Activated CD8-positive, alpha-beta memory T cell treated with anti-CD3 and anti-CD28 coated beads for 36 hours (primary cell): ENCODE data around the gene F2. TPM values are rescaled to one million over a fixed set of nuclear protein-coding genes. Genes with fewer than 3 reads are reported as not detected.

Experiments used
- CTCF ChIA-PET: fragments of 350-600 bp; sonication (Branson Sonifier 250); formaldehyde crosslinking; loops from one replicate; lab custom pipeline; 2021; ENCODE audit warnings: antibody characterized with exemption; lab: Charles Lee
- POLR2A ChIA-PET: fragments of 350-600 bp; sonication (Branson Sonifier 250); formaldehyde crosslinking; loops from one replicate; lab custom pipeline; 2021; ENCODE audit warnings: antibody characterized with exemption; lab: Charles Lee
- total RNA-seq, 2 experiments: library from RNA; stranded (reverse); gene quantifications; one replicate each; pipeline ENCODE4 v1.2.3, GENCODE V29; 2021

F2 gene
- total RNA-seq, 2 experiments from 2014 or later, result not detected

DNA sequence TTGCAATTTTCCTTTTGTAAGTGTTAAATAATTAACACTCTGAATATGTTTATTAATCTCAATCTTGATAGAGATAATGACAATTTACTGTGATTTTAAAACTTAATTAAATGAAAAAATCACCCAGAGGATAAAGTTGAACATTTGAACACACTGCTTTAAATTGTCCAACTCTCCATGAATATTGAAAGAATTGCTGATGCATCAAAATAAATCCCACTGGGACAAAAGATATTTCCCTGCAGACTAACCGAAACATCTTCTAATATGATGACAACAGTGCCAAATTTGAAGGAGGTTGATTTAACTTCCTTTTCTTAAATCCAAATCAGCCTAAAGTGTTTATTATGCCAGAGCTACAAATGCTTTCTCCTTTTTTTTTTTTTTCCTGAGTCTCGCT is 47.6 kb downstream of the F2 start:
- CTCF ChIA-PET, result no interaction called here
- POLR2A ChIA-PET, result no interaction called here

- POLR2A ChIA-PET, result no interaction called here
Observed at GRCh38 chr11:46769636-46770221, 50.7 kb downstream of the F2 start.

DNA sequence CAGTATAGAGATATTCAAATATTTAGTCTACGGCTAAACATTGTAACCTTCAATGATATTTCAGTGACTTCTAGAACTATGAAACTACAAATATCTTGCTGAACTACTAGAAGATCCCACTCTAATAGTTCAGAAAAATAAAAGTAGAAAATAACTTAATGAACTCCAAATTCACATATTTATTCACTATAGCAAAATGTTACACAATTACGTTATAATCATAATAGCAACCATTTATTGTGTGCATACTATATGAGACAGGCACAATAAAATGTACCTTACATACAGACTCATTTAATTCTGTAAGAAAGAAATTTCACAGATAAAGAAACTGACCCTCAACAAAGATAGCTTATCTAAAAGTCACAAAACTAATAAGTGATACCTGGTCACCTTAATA is 57.9 kb downstream of the F2 start:
- ChIA-PET CTCF (no interaction called here), POLR2A (no interaction called here)

More at GRCh38 chr11:46769636-46770221, 50.7 kb downstream of the F2 start:
- CTCF ChIA-PET, result interaction anchor here (1.0 kb wide), 1 partner anchor 40 kb away, joined by 3 read pairs; no protein-coding TSS in a partner anchor

GRCh38 chr11:46778416-46778815 is 59.4 kb downstream of the F2 start:
- ChIA-PET POLR2A (no interaction called here), CTCF (no interaction called here)

Other genes starting within 250 kb of the F2 start
- 10 to 100 TPM; 28.7 to 28.9 TPM for gene AMBRA1, start 125.2 kb upstream of the F2 start, total RNA-seq
- 1 to 10 TPM; 3.5 to 3.6 TPM for gene HARBI1, start 102.0 kb upstream of the F2 start, total RNA-seq
- 10 to 100 TPM; 52.5 to 59.0 TPM for gene ATG13, start 101.7 kb upstream of the F2 start, total RNA-seq
- gene ARHGAP1, start 18.6 kb upstream of the F2 start, total RNA-seq, result 10 to 100 TPM; 52.9 to 54.4 TPM
- 10 to 100 TPM; 11.4 to 12.0 TPM for gene ZNF408, start 18.2 kb upstream of the F2 start, total RNA-seq
- 100 to 1,000 TPM; 130 to 133 TPM for gene CKAP5, start 127.1 kb downstream of the F2 start, total RNA-seq
- under 1 TPM; 0.19 to 0.38 TPM for gene LRP4, start 199.3 kb downstream of the F2 start, total RNA-seq
- 10 to 100 TPM; 15.7 to 16.0 TPM for gene CSTPP1, start 217.5 kb downstream of the F2 start, total RNA-seq